ENCODE results near the gene PRUNE2.

DNA sequence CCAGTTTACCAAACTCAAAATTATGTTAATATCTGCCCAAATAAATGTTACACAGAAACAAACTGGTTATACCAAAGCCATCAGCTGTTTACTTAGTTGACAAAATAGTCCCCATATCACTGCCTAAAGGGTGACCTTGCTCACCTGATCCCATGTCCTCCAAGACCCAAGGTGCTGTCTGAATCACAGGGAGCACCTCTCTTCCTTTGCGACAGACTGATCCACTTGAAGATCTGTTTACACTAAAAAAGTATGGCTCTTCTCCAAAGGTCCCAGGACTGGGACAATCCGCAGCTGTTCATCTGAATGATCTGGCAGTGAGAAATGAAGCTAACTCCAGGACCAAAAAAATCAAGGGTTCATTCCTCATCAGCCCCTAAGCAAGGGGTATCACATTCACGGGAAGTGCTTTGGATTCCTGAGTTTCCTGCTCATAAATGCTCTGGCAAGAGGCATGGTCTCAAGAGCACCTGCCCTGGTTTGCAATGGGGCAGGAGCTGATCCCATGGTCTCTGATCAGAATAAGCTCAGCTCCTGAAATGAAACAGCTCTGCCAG lies 5.0 kb downstream of the PRUNE2 start:
- TF ChIP-seq CTCF (IDR thresholded peaks at IDR 0.05; ENCODE audit: insufficient read depth, low read length, poor library complexity, severe bottlenecking) (no peak), EZH2phosphoT487 (conservative IDR thresholded peaks at IDR 0.05; ENCODE audit: low read length) (no peak)
